H9 (cell line): Measurements from ENCODE around the gene DMAP1. TPM values are rescaled to one million over a fixed set of nuclear protein-coding genes. Genes with fewer than 3 reads are reported as not detected.

Experiments
- DNase-seq: peaks from one replicate; pipeline ENCODE4 v3.0.0-alpha.2; 2017
- H2AFZ ChIP-seq: one replicate; pipeline ENCODE4 v1.6.1; 2013; ENCODE audit warnings: mild to moderate bottlenecking, low read length, control low read depth, moderate library complexity
- H2AK5ac ChIP-seq: 2 replicates; pipeline ENCODE4 v1.6.1; 2013; ENCODE audit warnings: low read length, control low read depth, mixed read lengths; ENCODE audit not compliant: insufficient read length
- H2BK120ac ChIP-seq: one replicate; pipeline ENCODE4 v1.6.1; 2013; ENCODE audit warnings: low read depth, mild to moderate bottlenecking, low read length, control low read depth, inconsistent platforms; ENCODE audit not compliant: poor library complexity, severe bottlenecking
- H2BK12ac ChIP-seq: 2 replicates; pipeline ENCODE4 v1.6.1; 2013; ENCODE audit warnings: low read length, control low read depth, mixed read lengths, low read depth; ENCODE audit not compliant: insufficient read length
- H2BK15ac ChIP-seq: 2 replicates; pipeline ENCODE4 v1.6.1; 2013; ENCODE audit warnings: low read depth, low read length, control low read depth
- H2BK20ac ChIP-seq: one replicate; pipeline ENCODE4 v1.6.1; 2013; ENCODE audit warnings: low read depth, mild to moderate bottlenecking, low read length, control low read depth, inconsistent platforms; ENCODE audit not compliant: poor library complexity, severe bottlenecking
- H2BK5ac ChIP-seq: 2 replicates; pipeline ENCODE4 v1.6.1; 2013; ENCODE audit warnings: low read length, control low read depth, mixed read lengths; ENCODE audit not compliant: insufficient read length
- H3K14ac ChIP-seq: 2 replicates; pipeline ENCODE4 v1.6.1; 2013; ENCODE audit warnings: low read length, control low read depth; ENCODE audit not compliant: insufficient read depth
- H3K18ac ChIP-seq: 2 replicates; pipeline ENCODE4 v1.6.1; 2013; ENCODE audit warnings: low read depth, mild to moderate bottlenecking, mixed read lengths, low read length, control low read depth; ENCODE audit not compliant: insufficient read length
- H3K23ac ChIP-seq: 2 replicates; pipeline ENCODE4 v1.6.1; 2013; ENCODE audit warnings: low read length, control low read depth, mixed read lengths, low read depth; ENCODE audit not compliant: insufficient read length
- H3K23me2 ChIP-seq: 2 replicates; pipeline ENCODE4 v1.6.1; 2013; ENCODE audit warnings: low read depth, mild to moderate bottlenecking, mixed read lengths, low read length, control low read depth; ENCODE audit not compliant: insufficient read length, poor library complexity, severe bottlenecking
- H3K27ac ChIP-seq: 2 replicates; pipeline ENCODE4 v1.5.1; 2013; ENCODE audit warnings: low read length, control low read depth, mixed read lengths, low read depth; ENCODE audit not compliant: insufficient read length
- H3K27me3 ChIP-seq: 2 replicates; pipeline ENCODE4 v1.6.1; 2013; ENCODE audit warnings: low read length, control low read depth, inconsistent platforms; ENCODE audit not compliant: insufficient read depth
- H3K4ac ChIP-seq: 2 replicates; pipeline ENCODE4 v1.6.1; 2013; ENCODE audit warnings: low read depth, mild to moderate bottlenecking, control low read depth, inconsistent platforms, low read length, moderate library complexity
- H3K4me1 ChIP-seq: 2 replicates; pipeline ENCODE4 v1.6.1; 2013; ENCODE audit warnings: low read length, control low read depth, inconsistent platforms; ENCODE audit not compliant: insufficient read depth
- H3K4me2 ChIP-seq: 2 replicates; pipeline ENCODE4 v1.6.1; 2013; ENCODE audit warnings: low read length, control low read depth, mixed read lengths; ENCODE audit not compliant: insufficient read length, insufficient read depth
- H3K56ac ChIP-seq: 2 replicates; pipeline ENCODE4 v1.6.1; 2013; ENCODE audit warnings: low read depth, mild to moderate bottlenecking, mixed read lengths, low read length, control low read depth; ENCODE audit not compliant: insufficient read length
- H3K79me1 ChIP-seq: 2 replicates; pipeline ENCODE4 v1.6.1; 2013; ENCODE audit warnings: low read depth, mild to moderate bottlenecking, moderate library complexity, low read length, control low read depth, inconsistent platforms; ENCODE audit not compliant: insufficient read depth, poor library complexity, severe bottlenecking
- H3K79me2 ChIP-seq: 2 replicates; pipeline ENCODE4 v1.6.1; 2013; ENCODE audit warnings: low read length, control low read depth, inconsistent platforms; ENCODE audit not compliant: insufficient read depth
- H3K9ac ChIP-seq: 2 replicates; pipeline ENCODE4 v1.6.1; 2013; ENCODE audit warnings: low read length, control low read depth, mixed read lengths; ENCODE audit not compliant: insufficient read length; ENCODE audit errors: extremely low read depth
- H3K9me3 ChIP-seq: one replicate; pipeline ENCODE4 v1.6.1; 2013; ENCODE audit warnings: low read depth, low read length, inconsistent platforms; ENCODE audit not compliant: control insufficient read depth
- H3T11ph ChIP-seq: one replicate; pipeline ENCODE4 v1.6.1; 2013; ENCODE audit warnings: mild to moderate bottlenecking, low read length, control low read depth, inconsistent platforms
- H4K20me1 ChIP-seq: one replicate; pipeline ENCODE4 v1.6.1; 2013; ENCODE audit not compliant: control insufficient read depth, insufficient read length, insufficient read depth
- H4K5ac ChIP-seq: 2 replicates; pipeline ENCODE4 v1.6.1; 2013; ENCODE audit warnings: low read depth, mild to moderate bottlenecking, mixed read lengths, low read length, control low read depth; ENCODE audit not compliant: insufficient read length
- H4K8ac ChIP-seq: replicated peaks from 2 replicates; pipeline ENCODE4 v1.6.1; 2013; ENCODE audit warnings: low read length, control low read depth, mixed read lengths, low read depth; ENCODE audit not compliant: insufficient read length
- H4K91ac ChIP-seq: 2 replicates; pipeline ENCODE4 v1.6.1; 2013; ENCODE audit warnings: low read depth, mild to moderate bottlenecking, moderate library complexity, mixed read lengths, low read length, control low read depth; ENCODE audit not compliant: insufficient read length
- H3K27ac Mint-ChIP-seq, 3 experiments: 2 replicates in 2 of 3; 3 replicates in 1 of 3; pipeline ENCODE4 v1.8.0; 2020 to 2021; ENCODE audit warnings: mixed read lengths in 3 of 3, mild to moderate bottlenecking in 1 of 3, moderate library complexity in 1 of 3
- H3K27me3 Mint-ChIP-seq: 2 replicates; pipeline ENCODE4 v1.8.0; 2021; ENCODE audit warnings: low read depth, mild to moderate bottlenecking, moderate library complexity, mixed read lengths
- H3K36me3 Mint-ChIP-seq, 3 experiments: 2 replicates in 2 of 3; 3 replicates in 1 of 3; pipeline ENCODE4 v1.8.0; 2020 to 2021; ENCODE audit warnings: low read depth in 3 of 3, mixed read lengths in 3 of 3; ENCODE audit not compliant: insufficient read depth in 1 of 3
- H3K4me1 Mint-ChIP-seq, 2 experiments: 2 replicates each; pipeline ENCODE4 v1.8.0; 2020; ENCODE audit warnings: mixed read lengths in 2 of 2
- H3K4me3 Mint-ChIP-seq, 2 experiments: 2 replicates in 1 of 2; 3 replicates in 1 of 2; pipeline ENCODE4 v1.8.0; 2020 to 2021; ENCODE audit warnings: mild to moderate bottlenecking in 2 of 2, mixed read lengths in 2 of 2, moderate library complexity in 1 of 2
- H3K9me3 Mint-ChIP-seq, 2 experiments: 2 replicates in 1 of 2; 3 replicates in 1 of 2; pipeline ENCODE4 v1.8.0; 2020; ENCODE audit warnings: mild to moderate bottlenecking in 2 of 2, mixed read lengths in 2 of 2, moderate library complexity in 1 of 2
- WGBS: extraction: QIAGEN DNeasy Blood & Tissue Kit; methylation state at CpG from one replicate; pipeline ENCODE4 v1.1.7; 2013; ENCODE audit warnings: missing lambda C conversion rate, low lambda C conversion rate, mixed read lengths; ENCODE audit not compliant: insufficient read length; ENCODE audit errors: extremely low coverage; 5-methylcytosine and 5-hydroxymethylcytosine counted together
- total RNA-seq: library from RNA; stranded (reverse); gene quantifications from 2 replicates; pipeline ENCODE4 v1.2.1, GENCODE V29; 2021
- TF ChIP-seq, protein P1 (sequence below): fragments of 200-600 bp; sonication (generic); conservative IDR thresholded peaks from 3 replicates; pipeline ENCODE4 v1.8.0; 2021; ENCODE audit warnings: antibody characterized with exemption, mild to moderate bottlenecking

Gene DMAP1
- total RNA-seq, 1 experiment from 2014 or later = 55.3 TPM

DNA sequence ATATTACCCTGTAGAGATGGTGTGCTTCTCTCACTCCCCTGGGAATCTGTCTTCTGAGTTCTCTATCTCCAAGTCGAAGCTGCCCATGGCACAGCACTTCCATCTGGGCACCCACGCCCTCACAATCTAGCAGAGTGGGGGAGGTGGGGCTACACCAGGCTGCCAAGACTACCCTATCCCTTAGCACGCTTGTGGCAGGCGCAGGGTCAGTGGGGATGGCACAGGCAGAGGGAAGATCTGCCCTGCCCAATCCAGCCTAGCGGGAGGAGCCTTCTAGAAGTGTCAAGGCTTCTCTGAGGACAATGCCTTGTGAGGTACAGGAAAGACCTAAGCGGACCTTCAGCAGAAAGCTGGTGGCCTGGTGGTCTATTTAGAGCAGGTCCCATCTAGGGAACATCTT is 49.1 kb downstream of the DMAP1 start:
- H2BK20ac ChIP-seq = no peak overlapping the region

More for the DNA sequence above, 49.1 kb downstream of the DMAP1 start:
- no peak overlapping the region for H2BK12ac ChIP-seq
- H3K4ac ChIP-seq = no peak overlapping the region
- H3K14ac ChIP-seq = 0 out of 2 replicates have a peak overlapping the region, but pooled peaks have one; percentile 20
- no peak overlapping the region for H2BK5ac ChIP-seq
- peaks cover 4% of the 10 kb centered on the region; the same call in 1 of the 2 replicates for H3K4me1 ChIP-seq
- H4K20me1 ChIP-seq = no peaks in the 10 kb centered on the region
- H4K5ac ChIP-seq = no peak overlapping the region
- Mint-ChIP-seq H3K27me3 (no peaks in the 10 kb centered on the region), H3K4me1 (peaks cover 31 to 50% of the 10 kb centered on the region in 2 experiments), H3K9me3 (no peaks in the 10 kb centered on the region), H3K4me3 (no peak overlapping the region; a peak in 1 of 5 replicates), H3K36me3 (peaks cover 0 to 2% (median 0%) of the 10 kb centered on the region in 3 experiments; a peak in 4 of 7 replicates), H3K27ac (peak overlapping the region in 2 of 3 experiments; percentile 19 to 94; a peak in 3 of 7 replicates)
- H3K9me3 ChIP-seq = no peaks in the 10 kb centered on the region
- no peak overlapping the region for H3K23ac ChIP-seq
- H3K4me2 ChIP-seq = no peak overlapping the region
- H3T11ph ChIP-seq = no peak overlapping the region
- H3K9ac ChIP-seq = no peak overlapping the region
- no peak overlapping the region for H3K18ac ChIP-seq
- H3K27me3 ChIP-seq = no peaks in the 10 kb centered on the region
- no peaks in the 10 kb centered on the region for H3K79me1 ChIP-seq
- no peaks in the 10 kb centered on the region for H3K79me2 ChIP-seq
- TF ChIP-seq, protein P1, sequence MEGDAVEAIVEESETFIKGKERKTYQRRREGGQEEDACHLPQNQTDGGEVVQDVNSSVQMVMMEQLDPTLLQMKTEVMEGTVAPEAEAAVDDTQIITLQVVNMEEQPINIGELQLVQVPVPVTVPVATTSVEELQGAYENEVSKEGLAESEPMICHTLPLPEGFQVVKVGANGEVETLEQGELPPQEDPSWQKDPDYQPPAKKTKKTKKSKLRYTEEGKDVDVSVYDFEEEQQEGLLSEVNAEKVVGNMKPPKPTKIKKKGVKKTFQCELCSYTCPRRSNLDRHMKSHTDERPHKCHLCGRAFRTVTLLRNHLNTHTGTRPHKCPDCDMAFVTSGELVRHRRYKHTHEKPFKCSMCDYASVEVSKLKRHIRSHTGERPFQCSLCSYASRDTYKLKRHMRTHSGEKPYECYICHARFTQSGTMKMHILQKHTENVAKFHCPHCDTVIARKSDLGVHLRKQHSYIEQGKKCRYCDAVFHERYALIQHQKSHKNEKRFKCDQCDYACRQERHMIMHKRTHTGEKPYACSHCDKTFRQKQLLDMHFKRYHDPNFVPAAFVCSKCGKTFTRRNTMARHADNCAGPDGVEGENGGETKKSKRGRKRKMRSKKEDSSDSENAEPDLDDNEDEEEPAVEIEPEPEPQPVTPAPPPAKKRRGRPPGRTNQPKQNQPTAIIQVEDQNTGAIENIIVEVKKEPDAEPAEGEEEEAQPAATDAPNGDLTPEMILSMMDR = no peak
- no peak overlapping the region for H3K27ac ChIP-seq
- H2BK120ac ChIP-seq = no peak overlapping the region
- no peak overlapping the region for H3K56ac ChIP-seq
- no peak overlapping the region for H4K91ac ChIP-seq
- H4K8ac ChIP-seq = no peak overlapping the region
- WGBS = no CpG with 5 or more reads among the region's 6 CpGs
- H3K23me2 ChIP-seq = no peaks in the 10 kb centered on the region
- no peak overlapping the region for H2AFZ ChIP-seq
- no peak for DNase-seq
- H2BK15ac ChIP-seq = no peak overlapping the region
- no peak overlapping the region for H2AK5ac ChIP-seq
